IPS DF 4.7 (cell line): Measurements from ENCODE around the gene TSPAN4.

Source experiments
- DNase-seq: peaks from one replicate; pipeline ENCODE4 v3.0.0-alpha.2; 2013; ENCODE audit warnings: low spot score; ENCODE audit errors: extremely low read depth

The TSPAN4 gene

DNA sequence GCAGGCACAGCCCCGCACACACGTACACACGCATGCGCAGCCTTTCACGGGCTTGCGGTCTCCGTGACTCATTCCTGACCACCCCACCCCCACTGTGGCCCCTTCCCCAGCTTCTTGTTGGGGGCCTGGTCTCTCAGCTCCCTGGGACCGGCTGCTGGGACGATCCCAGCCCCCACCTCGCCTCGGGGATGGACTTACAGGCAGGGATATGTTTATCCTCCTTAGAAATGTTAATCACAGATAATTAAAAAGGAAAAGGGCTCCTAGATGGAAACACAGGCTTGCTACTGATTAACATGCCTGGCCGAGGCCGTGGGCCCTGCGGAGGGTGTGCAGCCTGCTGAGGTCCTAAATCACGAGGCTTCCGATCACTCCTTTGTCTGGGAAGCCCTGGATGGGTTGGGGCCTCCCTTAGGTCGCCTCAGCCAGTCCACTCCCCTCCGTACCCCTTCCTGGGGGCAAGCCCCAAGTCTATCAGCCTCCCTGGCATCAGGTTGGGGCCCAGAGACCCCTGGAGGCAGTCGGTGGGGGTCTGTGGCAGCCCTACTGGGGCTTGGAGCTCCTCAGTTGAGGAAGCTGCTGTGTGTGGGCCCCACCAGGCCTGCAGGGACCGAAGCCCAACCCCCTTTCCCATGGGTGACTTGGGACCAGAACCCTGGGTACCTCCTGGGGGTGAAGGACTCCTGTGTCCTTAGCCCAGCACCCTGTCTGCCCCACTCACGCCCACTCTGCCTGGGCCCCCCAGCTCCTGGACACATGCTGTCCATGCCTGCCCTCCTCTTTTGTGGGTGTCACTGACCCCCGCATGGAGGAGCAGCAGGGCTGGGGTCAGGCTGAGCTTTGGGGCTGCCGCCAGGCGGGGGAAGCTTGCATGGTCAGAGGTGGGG lies 20.6 kb downstream of the TSPAN4 start:
- no peak for DNase-seq

DNA sequence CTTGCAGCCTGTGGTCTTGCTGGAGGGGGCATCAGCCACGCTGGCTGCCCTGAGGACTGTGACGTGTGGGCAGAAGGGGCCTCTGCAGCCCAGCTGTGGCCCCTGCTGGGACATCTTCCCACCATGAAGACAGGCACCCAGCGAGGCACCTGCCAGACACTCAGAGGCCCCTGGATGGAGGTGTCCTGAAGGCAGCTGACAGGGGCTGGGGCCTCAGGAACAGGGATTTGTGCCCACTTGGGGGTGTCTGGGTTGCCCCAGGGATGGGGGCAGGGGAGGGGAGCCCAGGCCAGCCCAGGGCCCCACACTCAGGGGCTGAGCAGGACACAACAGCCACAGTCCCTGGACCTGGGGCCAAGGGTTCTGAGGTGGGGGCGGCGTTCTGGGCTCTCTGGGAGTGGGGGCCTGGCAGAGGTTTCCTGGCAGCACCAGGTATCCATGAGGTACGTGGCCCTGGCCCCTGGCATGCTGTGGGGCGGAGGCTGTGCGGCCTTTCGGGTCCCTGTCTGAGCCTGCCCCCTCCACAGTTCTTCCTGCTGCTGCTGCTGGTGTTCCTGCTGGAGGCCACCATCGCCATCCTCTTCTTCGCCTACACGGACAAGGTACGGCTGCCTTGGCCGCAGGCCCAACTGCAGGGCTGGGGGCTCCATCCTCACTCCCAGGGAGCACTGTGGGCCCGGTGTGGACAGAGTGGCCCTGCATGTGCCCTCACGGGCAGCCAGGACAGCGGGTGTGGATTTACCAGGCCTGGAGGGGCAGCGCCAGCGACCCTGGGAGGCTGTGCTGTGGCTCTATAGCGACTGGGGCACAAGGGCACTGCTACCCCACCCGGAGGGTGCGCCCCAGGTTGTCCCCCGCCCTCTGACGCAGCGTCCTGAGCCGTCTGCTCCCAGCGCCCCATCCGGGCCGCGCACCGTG lies 21.5 kb downstream of the TSPAN4 start:
- no peak for DNase-seq

DNA sequence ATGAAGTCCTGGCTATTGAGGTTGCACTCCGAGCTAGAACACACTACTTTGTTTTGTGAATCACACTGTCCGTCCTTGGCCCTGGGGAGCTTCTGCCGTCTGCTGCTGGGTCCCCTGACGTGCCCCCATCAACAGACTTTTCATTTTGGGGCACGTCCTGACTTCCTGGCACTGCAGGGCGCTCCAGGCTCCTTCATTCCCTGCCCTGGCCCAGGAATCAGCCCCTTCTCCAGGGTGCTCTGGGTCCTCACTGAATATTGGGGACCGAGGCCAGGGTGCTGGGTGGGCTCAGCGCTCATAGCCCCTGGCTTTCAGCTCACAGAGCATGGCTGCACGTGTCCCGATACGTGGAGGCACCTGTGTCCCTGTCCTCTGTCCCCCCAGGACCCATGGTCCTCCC lies 22.2 kb downstream of the TSPAN4 start:
- no peak for DNase-seq

DNA sequence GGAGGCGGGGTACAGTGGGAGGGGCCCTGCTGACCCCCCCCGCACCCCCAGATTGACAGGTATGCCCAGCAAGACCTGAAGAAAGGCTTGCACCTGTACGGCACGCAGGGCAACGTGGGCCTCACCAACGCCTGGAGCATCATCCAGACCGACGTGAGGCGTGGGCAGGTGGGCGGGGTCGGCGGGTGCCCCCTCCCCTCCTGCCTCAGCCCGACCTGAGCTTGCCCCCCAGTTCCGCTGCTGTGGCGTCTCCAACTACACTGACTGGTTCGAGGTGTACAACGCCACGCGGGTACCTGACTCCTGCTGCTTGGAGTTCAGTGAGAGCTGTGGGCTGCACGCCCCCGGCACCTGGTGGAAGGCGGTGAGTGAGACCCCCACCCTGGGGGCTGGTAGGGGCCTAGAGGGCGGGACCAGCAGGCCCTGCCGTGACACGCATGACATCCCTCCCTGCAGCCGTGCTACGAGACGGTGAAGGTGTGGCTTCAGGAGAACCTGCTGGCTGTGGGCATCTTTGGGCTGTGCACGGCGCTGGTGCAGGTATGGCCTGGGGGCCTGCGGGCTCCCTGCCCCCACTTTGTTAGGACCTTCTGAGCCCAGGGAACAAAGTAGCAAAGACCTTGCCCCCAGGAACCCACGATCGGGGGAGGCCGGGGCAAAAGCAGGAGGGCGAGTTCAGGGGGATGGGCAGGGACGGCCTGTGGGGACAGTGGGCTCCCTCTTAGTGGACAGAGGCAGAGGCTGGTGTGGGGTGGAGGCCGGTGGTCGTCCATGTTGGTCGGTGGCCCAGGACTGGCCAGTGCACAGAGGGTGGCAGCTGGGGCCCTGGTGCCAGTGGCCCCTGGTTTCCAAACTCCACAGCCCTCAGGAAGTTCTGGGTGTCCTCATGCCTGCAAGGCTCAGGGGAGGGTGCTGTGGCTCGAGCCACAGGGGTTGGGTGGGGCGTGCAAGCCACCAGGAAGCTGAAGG lies 23.1 kb downstream of the TSPAN4 start:
- no peak for DNase-seq

GRCh38 chr11:866481-866880 lies 23.8 kb downstream of the TSPAN4 start:
- no peak for DNase-seq

DNA sequence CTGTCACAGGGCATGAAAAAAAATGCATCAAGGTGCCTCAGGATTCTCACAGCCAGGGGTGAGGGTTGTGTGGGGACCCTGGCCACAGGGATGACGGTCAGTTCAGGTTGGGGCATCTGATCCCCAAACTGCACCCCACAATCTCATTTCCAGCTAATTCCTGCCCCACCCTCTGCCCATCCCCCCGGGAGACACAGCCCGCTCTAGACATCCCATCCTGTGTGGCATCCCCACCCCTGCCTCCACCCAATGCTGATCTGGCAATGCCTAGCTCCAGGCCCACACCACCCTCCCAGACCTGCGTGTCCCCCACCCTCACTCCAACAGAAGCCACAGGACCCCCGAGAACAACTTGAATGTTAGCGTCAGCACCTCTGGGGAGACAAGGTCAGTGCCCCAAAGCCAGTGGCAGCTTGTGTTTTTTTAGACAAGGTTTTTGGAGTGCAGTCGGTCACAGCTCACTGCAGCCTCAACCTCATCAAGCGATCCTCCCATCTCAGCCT lies 25.3 kb downstream of the TSPAN4 start:
- DNase-seq = no peak

GRCh38 chr11:868394-868793 lies 25.7 kb downstream of the TSPAN4 start:
- DNase-seq = no peak

- DNase-seq = no peak
Measured at GRCh38 chr11:868802-869201, 26.1 kb downstream of the TSPAN4 start.

DNA sequence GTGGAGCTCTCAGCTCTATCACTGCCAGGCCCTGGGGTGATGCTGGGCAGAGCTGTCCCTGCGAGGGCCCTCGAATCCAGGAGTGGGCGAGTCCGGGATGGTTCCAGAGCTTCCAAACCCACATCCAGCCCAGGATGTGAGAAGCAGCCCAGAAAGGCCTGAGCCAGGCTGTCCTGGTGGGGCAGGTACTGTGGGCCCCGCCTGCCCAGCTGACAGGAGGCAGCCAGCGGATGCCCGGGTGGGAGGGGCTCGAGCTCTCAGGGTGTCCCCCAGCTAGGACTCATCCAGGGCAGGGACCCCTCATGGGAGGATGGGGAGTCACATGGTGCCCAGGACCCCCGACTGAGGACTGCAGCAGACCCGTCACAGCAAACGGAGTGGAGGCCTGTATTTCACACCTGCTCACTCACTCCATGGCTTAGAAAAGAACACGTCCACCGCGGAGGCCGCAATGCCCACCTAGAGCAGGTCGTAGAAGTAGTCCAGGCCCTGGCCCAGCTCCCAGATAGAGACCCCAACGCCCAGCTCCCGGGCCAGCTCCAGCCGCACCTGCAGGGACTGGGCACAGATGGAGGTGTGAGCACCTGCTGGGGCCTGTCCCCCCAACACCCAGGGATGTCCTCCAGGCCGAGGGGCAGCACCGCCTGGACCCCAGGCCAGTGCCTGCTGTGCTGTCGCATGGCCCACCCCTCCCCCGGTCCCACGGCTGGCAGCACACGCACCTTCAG lies 26.9 kb downstream of the TSPAN4 start:
- DNase-seq = no peak

DNA sequence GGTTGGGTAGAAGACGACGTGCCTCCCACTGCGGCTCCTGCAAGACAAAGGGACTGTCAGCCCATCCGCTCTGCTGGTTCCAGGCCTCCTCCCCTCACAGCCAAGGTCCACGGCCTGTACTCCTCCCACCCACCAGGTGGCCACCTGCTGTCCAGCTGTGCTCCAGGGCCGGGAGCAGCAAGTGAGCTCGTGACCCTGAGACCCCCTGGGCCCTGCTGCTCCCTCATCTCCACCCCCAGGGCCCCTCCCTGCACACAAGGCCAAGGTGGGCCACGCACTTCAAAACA lies 27.4 kb downstream of the TSPAN4 start:
- no peak for DNase-seq

DNA sequence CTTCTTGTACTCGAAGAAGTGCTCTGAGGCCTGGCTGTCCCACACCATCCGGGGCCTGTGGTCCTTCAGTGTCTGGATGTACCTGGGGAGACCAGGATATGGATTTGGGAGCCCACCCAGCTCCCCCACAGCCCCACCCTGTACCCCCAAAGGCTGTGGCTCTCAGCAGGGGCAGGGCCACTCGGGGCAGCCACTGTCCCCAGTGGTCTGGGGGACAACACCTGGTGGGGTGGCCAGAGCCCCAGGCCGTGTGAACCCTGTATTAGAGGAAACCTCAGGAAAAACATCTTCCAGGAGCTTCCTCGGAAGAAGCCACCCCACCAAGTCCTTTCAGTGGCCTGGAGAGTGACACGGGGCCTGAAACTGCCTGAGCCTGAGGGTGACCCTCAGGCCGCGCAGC lies 27.8 kb downstream of the TSPAN4 start:
- DNase-seq = no peak

DNA sequence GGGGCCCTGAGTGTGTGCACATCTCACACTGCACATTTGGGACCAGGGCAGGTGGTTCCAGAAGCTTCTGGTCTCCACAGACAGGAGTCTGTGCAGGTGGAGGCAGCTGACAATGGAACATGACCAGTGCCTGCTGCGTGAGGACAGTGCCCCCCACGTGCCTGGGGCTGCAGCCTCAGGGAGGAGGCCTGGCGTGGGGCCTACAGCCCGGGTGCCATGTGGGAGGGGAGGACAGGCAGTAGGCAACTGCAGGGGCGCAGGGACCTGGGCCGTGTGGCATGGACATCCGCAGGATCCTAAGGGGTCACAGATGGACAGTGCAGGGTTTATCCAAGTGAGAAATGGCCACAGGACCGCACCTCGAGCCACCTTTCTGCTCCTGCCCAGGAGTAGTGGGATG lies 28.8 kb downstream of the TSPAN4 start:
- DNase-seq = no peak

DNA sequence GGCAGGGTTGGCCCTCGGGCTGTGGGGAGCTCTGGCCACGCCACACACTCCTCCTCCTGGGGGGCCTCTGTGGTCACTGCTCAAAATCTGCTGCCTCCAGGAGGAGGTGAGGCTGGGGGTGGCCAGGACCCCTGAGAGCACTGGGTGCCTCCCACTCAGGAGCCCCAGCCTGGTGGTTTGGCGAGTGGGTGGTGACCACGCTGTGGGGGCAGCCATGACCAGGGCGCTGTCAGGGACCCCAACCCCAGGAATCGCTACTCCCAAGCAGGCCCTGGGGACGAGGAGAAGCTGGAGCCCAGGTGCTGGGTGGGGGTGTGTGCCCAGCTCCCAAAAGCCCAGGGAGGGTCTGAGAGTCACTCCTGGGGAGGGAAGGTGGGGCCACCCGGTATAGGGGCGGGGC lies 30.1 kb downstream of the TSPAN4 start:
- DNase-seq = no peak

- DNase-seq = no peak
Measured at GRCh38 chr11:873706-874105, 31.1 kb downstream of the TSPAN4 start.

- no peak for DNase-seq
Measured at GRCh38 chr11:875203-875602, 32.6 kb downstream of the TSPAN4 start.

DNA sequence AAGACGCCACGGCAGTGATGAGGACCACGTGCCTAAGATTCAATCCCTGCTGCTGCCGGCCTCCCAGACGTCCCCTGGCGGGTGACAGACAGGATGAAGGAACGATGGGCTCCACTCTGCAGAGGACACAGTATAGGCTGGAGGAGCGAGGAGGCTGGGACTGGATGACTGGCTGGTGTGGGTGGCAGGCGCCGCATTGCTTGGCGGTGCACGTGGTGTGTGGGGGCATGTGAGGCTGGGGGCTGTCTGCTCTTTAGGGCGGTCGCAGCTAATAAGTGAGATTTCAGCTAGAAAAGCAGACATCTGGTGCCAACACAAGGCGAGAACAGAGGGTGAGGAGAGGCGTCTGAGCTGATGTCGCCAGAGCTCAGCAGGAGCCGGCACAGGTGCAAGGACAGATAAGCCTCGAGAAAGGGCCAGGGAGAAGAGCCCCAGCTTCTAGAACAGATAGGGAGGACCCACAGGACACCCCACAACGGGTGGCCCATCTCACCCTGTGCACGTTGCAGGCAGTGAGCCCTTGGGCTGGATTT lies 33.2 kb downstream of the TSPAN4 start:
- DNase-seq = no peak

DNA sequence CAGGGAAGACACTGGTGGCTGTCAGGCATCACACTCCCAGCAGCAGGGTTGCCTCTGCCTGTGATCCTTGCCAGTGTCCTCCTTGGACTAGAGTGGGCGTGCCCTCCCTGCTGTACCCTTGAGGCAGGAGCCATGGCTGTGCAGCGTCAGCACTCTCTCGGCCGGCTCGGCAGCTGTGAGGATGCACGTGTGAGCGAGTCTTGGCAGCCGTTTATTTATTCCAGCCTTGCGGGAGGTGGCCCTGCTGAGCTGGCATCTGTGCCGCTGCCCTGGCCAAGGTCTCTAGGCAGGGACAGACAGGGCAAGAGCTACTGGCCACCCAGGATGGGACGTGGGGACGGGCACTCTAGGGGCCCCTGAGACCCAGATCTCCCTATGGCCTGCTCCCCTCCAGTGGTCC lies 33.9 kb downstream of the TSPAN4 start:
- no peak for DNase-seq

DNA sequence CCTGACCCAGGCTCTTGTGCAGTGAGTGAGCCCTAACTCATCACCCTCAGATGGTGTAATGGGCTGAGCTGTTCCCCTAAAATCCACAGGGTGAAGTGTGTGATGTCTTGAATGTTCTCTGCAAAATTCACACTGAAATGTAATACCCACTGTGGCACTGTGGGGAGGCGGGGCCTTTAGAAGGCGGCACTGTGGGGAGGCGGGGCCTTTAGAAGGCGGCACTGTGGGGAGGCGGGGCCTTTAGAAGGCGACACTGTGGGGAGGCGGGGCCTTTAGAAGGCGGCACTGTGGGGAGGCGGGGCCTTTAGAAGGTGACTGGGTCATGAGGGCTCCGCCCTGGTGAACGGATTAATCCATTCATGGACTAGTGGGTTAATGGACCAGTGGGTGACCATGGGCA lies 34.9 kb downstream of the TSPAN4 start:
- DNase-seq = no peak

DNA sequence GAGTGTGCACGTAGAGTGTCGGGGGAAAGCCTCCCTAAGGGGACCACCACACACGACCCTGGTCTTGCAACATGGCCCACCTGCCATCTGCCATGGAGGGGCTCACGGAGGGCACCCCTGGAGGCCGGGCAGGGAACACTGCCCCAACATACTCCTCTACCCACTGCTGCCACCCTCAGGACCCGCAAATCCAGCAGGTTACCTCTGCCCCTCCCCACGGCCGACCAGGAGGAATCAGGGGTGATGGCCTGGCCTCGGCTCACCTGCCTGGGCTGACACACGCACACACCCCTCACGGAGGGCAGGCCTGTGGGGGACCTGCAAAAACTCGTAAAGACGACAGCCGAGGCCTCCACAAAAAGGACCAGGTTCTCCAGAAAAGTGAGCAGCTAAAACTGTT lies 37.8 kb downstream of the TSPAN4 start:
- no peak for DNase-seq

- no peak for DNase-seq
Measured at GRCh38 chr11:882596-882995, 39.9 kb downstream of the TSPAN4 start.
